Prostate gland (tissue), 2 donors: ENCODE data around the gene PLPPR1. TPM values are rescaled to one million over a fixed set of nuclear protein-coding genes. Genes with fewer than 3 reads are reported as not detected.

Experiments
- DNase-seq: peaks from one replicate; pipeline ENCODE4 v3.0.0-alpha.2; 2019; ENCODE audit warnings: low spot score
- H3K27ac ChIP-seq, 2 donors: fragments of 200-600 bp; sonication (generic); 2 replicates each; pipeline ENCODE4 v1.5.1; 2017 to 2019
- H3K27me3 ChIP-seq: fragments of 200-600 bp; sonication (generic); replicated peaks from 2 replicates; pipeline ENCODE4 v1.5.1; 2019; ENCODE audit not compliant: insufficient read depth
- H3K36me3 ChIP-seq, 2 donors: fragments of 200-600 bp; sonication (generic); 1 replicate in 1 of 2; 2 replicates in 1 of 2; pipeline versions ENCODE4 v1.5.1 to v1.8.1; 2017 to 2019
- H3K4me1 ChIP-seq: fragments of 200-600 bp; sonication (generic); replicated peaks from 2 replicates; pipeline ENCODE4 v1.5.1; 2019
- H3K4me3 ChIP-seq, 2 donors: fragments of 200-600 bp; sonication (generic); 2 replicates each; pipeline ENCODE4 v1.5.1; 2017 to 2019
- H3K9me3 ChIP-seq: fragments of 200-600 bp; sonication (generic); 2 replicates; pipeline ENCODE4 v1.5.1; 2017
- CTCF ChIP-seq, 4 experiments: fragments of 200-600 bp in 2 of 4; fragments of 450-650 bp in 2 of 4; sonication (generic) in 2 of 4; IDR thresholded peaks; 1 replicate in 3 of 4; 2 replicates in 1 of 4; pipeline ENCODE4 v1.5.1; 2016 to 2019; ENCODE audit warnings: antibody characterized with exemption in 4 of 4, mild to moderate bottlenecking in 2 of 4, moderate library complexity in 2 of 4
- POLR2A ChIP-seq: fragments of 450-650 bp; IDR thresholded peaks from one replicate; pipeline ENCODE4 v1.6.1; 2016; ENCODE audit warnings: antibody characterized with exemption, mild to moderate bottlenecking
- POLR2AphosphoS5 ChIP-seq: sonication (generic); formaldehyde crosslinking; IDR thresholded peaks from one replicate; pipeline ENCODE4 v1.6.1; 2017; ENCODE audit warnings: antibody characterized with exemption
- WGBS: methylation state at CpG from one replicate; pipeline ENCODE4 v1.1.5; 2018; 5-methylcytosine and 5-hydroxymethylcytosine counted together
- intact Hi-C: fragments of 100-400 bp; cut with DNase I; formaldehyde crosslinking; loops from one replicate; pipeline ENCODE4 v1.14.2; 2022
- total RNA-seq, 2 donors: library from RNA; depleted of rRNA; stranded (reverse); fragments of >200 nt; gene quantifications; one replicate each; pipeline ENCODE4 v1.1.0, GENCODE V29; 2016

The PLPPR1 gene
- total RNA-seq, 2 donors from 2014 or later, result 2.8 TPM; not detected in 1

GRCh38 chr9:101265261-101265660, 236.7 kb downstream of the PLPPR1 start:
- intact Hi-C loops, result no loop called here
- Histone ChIP-seq H3K9me3 (no peaks in the 10 kb centered on the region), H3K4me3 (no peak overlapping the region), H3K4me1 (no peaks in the 10 kb centered on the region), H3K27me3 (no peaks in the 10 kb centered on the region), H3K36me3 (no peaks in the 10 kb centered on the region), H3K27ac (no peak overlapping the region)
- DNase-seq, result no peak
- no peak for TF ChIP-seq POLR2A
- TF ChIP-seq POLR2AphosphoS5, result no peak
- no peak for TF ChIP-seq CTCF (IDR thresholded peaks at IDR 0.05)

DNA sequence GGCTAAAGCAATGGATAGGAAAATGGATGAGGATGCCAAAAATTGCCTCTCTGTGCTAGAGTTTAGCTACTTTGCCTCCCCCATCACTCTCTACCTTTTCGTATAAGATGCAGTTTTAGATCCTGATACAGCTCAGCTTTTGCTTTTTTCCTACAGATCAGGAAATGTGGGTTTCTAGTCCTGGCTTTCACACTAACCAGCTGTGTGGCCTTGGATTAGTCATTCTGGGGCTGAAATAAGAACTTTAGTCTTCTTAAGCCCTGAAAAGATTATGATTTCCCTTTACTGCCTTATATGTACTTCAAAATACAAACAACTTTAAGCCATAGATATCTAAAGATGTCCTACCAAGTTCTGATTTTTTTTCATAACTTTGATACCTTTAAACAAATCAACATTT, 239.9 kb downstream of the PLPPR1 start:
- no peaks in the 10 kb centered on the region for H3K27me3 ChIP-seq
- H3K27ac ChIP-seq, result no peak overlapping the region
- H3K4me3 ChIP-seq, result no peak overlapping the region
- TF ChIP-seq POLR2AphosphoS5 (no peak), POLR2A (no peak), CTCF (IDR thresholded peaks at IDR 0.05) (no peak)
- H3K36me3 ChIP-seq, result no peaks in the 10 kb centered on the region
- intact Hi-C loops, result no loop called here
- no peaks in the 10 kb centered on the region for H3K9me3 ChIP-seq
- no peak for DNase-seq
- H3K4me1 ChIP-seq, result no peaks in the 10 kb centered on the region
- 77% methylated on average over 1 of the region's 1 CpG for WGBS

- no peaks in the 10 kb centered on the region for H3K36me3 ChIP-seq
- H3K4me3 ChIP-seq, result no peak overlapping the region
- TF ChIP-seq POLR2A (no peak), POLR2AphosphoS5 (no peak), CTCF (IDR thresholded peaks at IDR 0.05) (no peak)
- no peaks in the 10 kb centered on the region for H3K4me1 ChIP-seq
- WGBS, result 86% methylated on average over 9 of the region's 9 CpGs
- H3K9me3 ChIP-seq, result no peaks in the 10 kb centered on the region
- intact Hi-C loops, result no loop called here
- no peak overlapping the region for H3K27ac ChIP-seq
- no peak for DNase-seq
- H3K27me3 ChIP-seq, result no peaks in the 10 kb centered on the region
These were observed 241.2 kb downstream of the PLPPR1 start for GRCh38 chr9:101269591-101270283.

DNA sequence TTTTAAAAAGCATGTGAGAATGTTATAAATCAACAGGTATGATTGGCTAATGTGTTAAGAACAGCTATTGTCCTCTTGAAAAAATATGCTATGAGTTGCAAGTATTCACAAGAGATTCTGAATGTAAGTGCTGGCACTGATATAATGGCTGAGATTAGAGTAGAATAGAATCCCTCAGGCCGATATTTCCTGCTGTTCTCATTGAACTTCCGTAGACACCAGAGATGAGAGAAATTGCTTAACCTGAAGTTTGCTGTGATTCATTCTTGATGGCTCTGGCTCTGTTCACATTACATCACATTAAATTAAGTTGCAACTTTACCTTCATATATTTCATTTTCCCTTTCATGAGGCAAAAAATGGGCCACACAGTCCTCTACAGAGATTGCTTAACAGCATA, 241.8 kb downstream of the PLPPR1 start:
- Histone ChIP-seq H3K4me1 (no peaks in the 10 kb centered on the region), H3K9me3 (no peaks in the 10 kb centered on the region), H3K4me3 (no peak overlapping the region), H3K27me3 (no peaks in the 10 kb centered on the region), H3K36me3 (no peaks in the 10 kb centered on the region), H3K27ac (no peak overlapping the region)
- WGBS, result 32% methylated on average over 2 of the region's 2 CpGs
- TF ChIP-seq POLR2A (no peak), CTCF (IDR thresholded peaks at IDR 0.05) (no peak), POLR2AphosphoS5 (no peak)
- no peak for DNase-seq
- intact Hi-C loops, result no loop called here

GRCh38 chr9:101271102-101271501, 242.6 kb downstream of the PLPPR1 start:
- TF ChIP-seq POLR2AphosphoS5 (no peak), CTCF (IDR thresholded peaks at IDR 0.05) (no peak), POLR2A (no peak)
- Histone ChIP-seq H3K36me3 (no peaks in the 10 kb centered on the region), H3K4me3 (no peak overlapping the region), H3K4me1 (no peaks in the 10 kb centered on the region), H3K9me3 (no peaks in the 10 kb centered on the region), H3K27ac (no peak overlapping the region), H3K27me3 (no peaks in the 10 kb centered on the region)
- intact Hi-C loops, result no loop called here
- WGBS, result 48% methylated on average over 3 of the region's 3 CpGs
- DNase-seq, result no peak
